Kidney epithelial cell (primary cell): ENCODE results near the gene FBXO22. TPM values are rescaled to one million over a fixed set of nuclear protein-coding genes. Genes with fewer than 3 reads are reported as not detected.
"Not testable (repeated sequence)": the region's sequence is repeated elsewhere in the genome, so short reads cannot be mapped to it uniquely, and the experiment has no call there.

Experiments used
- DNase-seq: peaks from one replicate; pipeline ENCODE4 v3.0.0-alpha.2; 2010; ENCODE audit warnings: low read depth
- H3K27me3 ChIP-seq: 2 replicates; pipeline ENCODE4 v1.6.0; 2011; ENCODE audit warnings: low read length; ENCODE audit not compliant: control insufficient read depth, insufficient read depth
- H3K36me3 ChIP-seq: 2 replicates; pipeline ENCODE4 v1.5.1; 2011; ENCODE audit warnings: low read length; ENCODE audit not compliant: control insufficient read depth, insufficient read depth
- H3K4me3 ChIP-seq: 2 replicates; pipeline ENCODE4 v1.5.1; 2011; ENCODE audit warnings: low read depth, mild to moderate bottlenecking, control low read depth, low read length
- CTCF ChIP-seq: IDR thresholded peaks from 2 replicates; pipeline ENCODE4 v1.5.1; 2011; ENCODE audit warnings: mild to moderate bottlenecking, moderate library complexity, low read length, control low read depth, inconsistent platforms; ENCODE audit not compliant: insufficient read depth, poor library complexity, severe bottlenecking
- total RNA-seq: library from RNA; depleted of rRNA; stranded (reverse); fragments of >200 nt; gene quantifications from 2 replicates; pipeline ENCODE4 v1.2.3, GENCODE V29; 2015

The FBXO22 gene
- total RNA-seq, 1 donor from 2014 or later, result 25.1 TPM

- TF ChIP-seq CTCF, result no peak
- Histone ChIP-seq H3K4me3 (no peak overlapping the region), H3K27me3 (no peaks in the 10 kb centered on the region), H3K36me3 (no peaks in the 10 kb centered on the region)
- peak; percentile 38 for DNase-seq
Measured at GRCh38 chr15:75947092-75947491, 43.4 kb downstream of the FBXO22 start.

- no peaks in the 10 kb centered on the region for H3K36me3 ChIP-seq
- H3K27me3 ChIP-seq, result no peaks in the 10 kb centered on the region
- TF ChIP-seq CTCF, result no peak
- no peak for DNase-seq
- H3K4me3 ChIP-seq, result no peak overlapping the region
Measured at GRCh38 chr15:75948761-75949296, 45.2 kb downstream of the FBXO22 start.

GRCh38 chr15:75952525-75952924 lies 48.8 kb downstream of the FBXO22 start:
- TF ChIP-seq CTCF, result no peak
- DNase-seq, result no peak
- Histone ChIP-seq H3K27me3 (no peaks in the 10 kb centered on the region), H3K4me3 (no peak overlapping the region), H3K36me3 (no peaks in the 10 kb centered on the region)

GRCh38 chr15:75955720-75956119 lies 52.0 kb downstream of the FBXO22 start:
- TF ChIP-seq CTCF, result no peak

GRCh38 chr15:75961331-75961730 lies 57.7 kb downstream of the FBXO22 start:
- Histone ChIP-seq H3K27me3 (no peaks in the 10 kb centered on the region), H3K4me3 (no peak overlapping the region), H3K36me3 (no peaks in the 10 kb centered on the region)
- no peak for DNase-seq
- no peak for TF ChIP-seq CTCF

More at GRCh38 chr15:75955720-75956119, 52.0 kb downstream of the FBXO22 start:
- H3K36me3 ChIP-seq, result no peaks in the 10 kb centered on the region
- H3K27me3 ChIP-seq, result no peaks in the 10 kb centered on the region
- no peak for DNase-seq
- no peak overlapping the region for H3K4me3 ChIP-seq

- no peaks in the 10 kb centered on the region for H3K27me3 ChIP-seq
- no peak overlapping the region for H3K4me3 ChIP-seq
- no peaks in the 10 kb centered on the region for H3K36me3 ChIP-seq
- TF ChIP-seq CTCF, result no peak
- DNase-seq, result no peak
Measured at GRCh38 chr15:75966073-75966472, 62.4 kb downstream of the FBXO22 start.

- H3K36me3 ChIP-seq, H3K27me3 ChIP-seq, H3K4me3 ChIP-seq, DNase-seq: not testable (repeated sequence)
Measured at GRCh38 chr15:75976766-75977165, 73.1 kb downstream of the FBXO22 start.
